Kidney capillary endothelial cell (primary cell): ENCODE data around the gene ZNF862.

Experiments
- DNase-seq: peaks from one replicate; pipeline ENCODE4 v3.0.0-alpha.2; 2018; ENCODE audit warnings: low spot score

ZNF862 gene

GRCh38 chr7:149838224-149838991 is at the start of gene ZNF862:
Gene ZNF862 (plus strand): TSS chr7:149838375. CDS start chr7:149838612, 237 bp downstream.
- peak; percentile 97 for DNase-seq

GRCh38 chr7:149789101-149789500 is 49.1 kb upstream of the ZNF862 start:
- no peak for DNase-seq

GRCh38 chr7:149790146-149790548 is 48.0 kb upstream of the ZNF862 start:
- DNase-seq = peak; percentile 40

- no peak for DNase-seq
Observed at GRCh38 chr7:149790754-149791360, 47.3 kb upstream of the ZNF862 start.

GRCh38 chr7:149791411-149792219 is 46.6 kb upstream of the ZNF862 start:
- no peak for DNase-seq

- no peak for DNase-seq
Observed at GRCh38 chr7:149792220-149792595, 46.0 kb upstream of the ZNF862 start.

GRCh38 chr7:149793261-149793660 is 44.9 kb upstream of the ZNF862 start:
- DNase-seq = no peak

- DNase-seq = no peak
Observed at GRCh38 chr7:149794661-149795060, 43.5 kb upstream of the ZNF862 start.

GRCh38 chr7:149795126-149795525 is 43.0 kb upstream of the ZNF862 start:
- no peak for DNase-seq

- DNase-seq = no peak
Observed at GRCh38 chr7:149796287-149796860, 41.8 kb upstream of the ZNF862 start.

GRCh38 chr7:149797771-149798170 is 40.4 kb upstream of the ZNF862 start:
- DNase-seq = no peak

- DNase-seq = no peak
Observed at GRCh38 chr7:149799397-149800168, 38.6 kb upstream of the ZNF862 start.

- DNase-seq = no peak
Observed at GRCh38 chr7:149800169-149800555, 38.0 kb upstream of the ZNF862 start.

GRCh38 chr7:149801002-149801566 is 37.1 kb upstream of the ZNF862 start:
- DNase-seq = no peak

- DNase-seq = no peak
Observed at GRCh38 chr7:149801816-149802215, 36.4 kb upstream of the ZNF862 start.

GRCh38 chr7:149802966-149803365 is 35.2 kb upstream of the ZNF862 start:
- no peak for DNase-seq

GRCh38 chr7:149803551-149804074 is 34.6 kb upstream of the ZNF862 start:
- no peak for DNase-seq

GRCh38 chr7:149804106-149804505 is 34.1 kb upstream of the ZNF862 start:
- DNase-seq = no peak

- no peak for DNase-seq
Observed at GRCh38 chr7:149806726-149807125, 31.4 kb upstream of the ZNF862 start.

- no peak for DNase-seq
Observed at GRCh38 chr7:149808311-149808710, 29.9 kb upstream of the ZNF862 start.

GRCh38 chr7:149809215-149809614 is 29.0 kb upstream of the ZNF862 start:
- no peak for DNase-seq
